Activated gamma-delta T cell (primary cell): Measurements from ENCODE around the gene TAOK3.
"Not testable (repeated sequence)": the region's sequence is repeated elsewhere in the genome, so short reads cannot be mapped to it uniquely, and the experiment has no call there.

Source experiments
- DNase-seq: peaks from one replicate; lab custom pipeline; 2025; lab: John Stamatoyannopoulos, UW

TAOK3 gene

GRCh38 chr12:118337194-118337838, 35.4 kb downstream of the TAOK3 start:
- DNase-seq = no peak

GRCh38 chr12:118336123-118336522, 36.6 kb downstream of the TAOK3 start:
- no peak for DNase-seq

- no peak for DNase-seq
Observed at GRCh38 chr12:118334939-118335567, 37.7 kb downstream of the TAOK3 start.

GRCh38 chr12:118334241-118334640, 38.5 kb downstream of the TAOK3 start:
- DNase-seq = no peak

GRCh38 chr12:118332511-118332910, 40.2 kb downstream of the TAOK3 start:
- no peak for DNase-seq

GRCh38 chr12:118330421-118331018, 42.2 kb downstream of the TAOK3 start:
- DNase-seq = no peak

- DNase-seq = no peak
Observed at GRCh38 chr12:118328486-118329330, 44.0 kb downstream of the TAOK3 start.

GRCh38 chr12:118327391-118327790, 45.3 kb downstream of the TAOK3 start:
- DNase-seq = no peak

GRCh38 chr12:118326991-118327390, 45.7 kb downstream of the TAOK3 start:
- no peak for DNase-seq

GRCh38 chr12:118325081-118325480, 47.6 kb downstream of the TAOK3 start:
- DNase-seq = no peak

GRCh38 chr12:118319627-118320026, 53.1 kb downstream of the TAOK3 start:
- DNase-seq = no peak

- DNase-seq = no peak
Observed at GRCh38 chr12:118318744-118319143, 54.0 kb downstream of the TAOK3 start.

GRCh38 chr12:118317729-118318128, 55.0 kb downstream of the TAOK3 start:
- no peak for DNase-seq

GRCh38 chr12:118315821-118316220, 56.9 kb downstream of the TAOK3 start:
- DNase-seq = no peak

- DNase-seq = no peak
Observed at GRCh38 chr12:118312578-118312977, 60.1 kb downstream of the TAOK3 start.

GRCh38 chr12:118311666-118312065, 61.0 kb downstream of the TAOK3 start:
- DNase-seq = no peak

GRCh38 chr12:118310320-118310719, 62.4 kb downstream of the TAOK3 start:
- no peak for DNase-seq

GRCh38 chr12:118308006-118308405, 64.7 kb downstream of the TAOK3 start:
- not testable (repeated sequence) for DNase-seq

- no peak for DNase-seq
Observed at GRCh38 chr12:118307069-118307954, 65.4 kb downstream of the TAOK3 start.

GRCh38 chr12:118304093-118304492, 68.6 kb downstream of the TAOK3 start:
- DNase-seq = no peak

GRCh38 chr12:118302053-118302452, 70.7 kb downstream of the TAOK3 start:
- no peak for DNase-seq
